ENCODE data around the gene ATP2C1.

DNA sequence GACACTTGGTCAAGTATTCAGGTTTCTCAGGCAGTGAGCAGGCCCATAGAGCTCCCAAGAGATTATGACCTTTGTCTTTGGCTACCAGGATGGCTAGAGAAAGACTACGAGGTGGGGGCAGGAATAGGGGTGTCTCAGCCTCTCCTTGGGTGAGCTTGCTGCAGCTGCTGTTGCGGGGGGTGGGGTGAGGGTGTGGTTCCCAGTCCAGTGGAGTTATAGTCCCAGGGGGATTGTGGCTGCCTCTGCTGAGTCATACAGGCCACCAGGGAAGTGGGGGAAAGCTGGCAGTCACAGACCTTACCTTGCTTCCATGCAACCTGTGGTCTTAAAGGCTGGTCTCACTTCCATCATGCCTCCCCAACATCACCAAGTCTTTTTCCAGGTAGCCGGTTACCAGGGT, 31.7 kb downstream of the ATP2C1 start:
- TF ChIP-seq EZH2 (IDR thresholded peaks at IDR 0.05) (no peak), CTCF (IDR thresholded peaks at IDR 0.05) (no peak), EZH2phosphoT487 (IDR thresholded peaks at IDR 0.05) (no peak)
